COR-L47 (cell line): ENCODE data around the gene PTPRQ.
A peak's percentile ranks its signal among the peaks of the same experiment; 100 is the strongest.
"Not testable (repeated sequence)": the region's sequence is repeated elsewhere in the genome, so short reads cannot be mapped to it uniquely, and the experiment has no call there.

Experiments used
- DNase-seq: peaks from one replicate; lab custom pipeline; 2025; lab: John Stamatoyannopoulos, UW

The PTPRQ gene

GRCh38 chr12:80472911-80473500, 29.0 kb downstream of the PTPRQ start:
- peak; percentile 68 for DNase-seq

- not testable (repeated sequence) for DNase-seq
These were observed 33.6 kb downstream of the PTPRQ start for GRCh38 chr12:80477521-80478145.

- DNase-seq, result no peak
These were observed 40.7 kb downstream of the PTPRQ start for GRCh38 chr12:80484746-80485145.

GRCh38 chr12:80485222-80485987, 41.4 kb downstream of the PTPRQ start:
- DNase-seq, result peak; percentile 14

- no peak for DNase-seq
These were observed 46.3 kb downstream of the PTPRQ start for GRCh38 chr12:80490329-80490728.

GRCh38 chr12:80491166-80491565, 47.1 kb downstream of the PTPRQ start:
- no peak for DNase-seq

- DNase-seq, result no peak
These were observed 49.4 kb downstream of the PTPRQ start for GRCh38 chr12:80493466-80493865.

GRCh38 chr12:80494836-80495235, 50.8 kb downstream of the PTPRQ start:
- DNase-seq, result no peak

GRCh38 chr12:80498059-80498728, 54.2 kb downstream of the PTPRQ start:
- no peak for DNase-seq

- no peak for DNase-seq
These were observed 60.5 kb downstream of the PTPRQ start for GRCh38 chr12:80504389-80505163.

GRCh38 chr12:80509781-80510556, 65.9 kb downstream of the PTPRQ start:
- peak; percentile 7 for DNase-seq

- DNase-seq, result no peak
These were observed 68.7 kb downstream of the PTPRQ start for GRCh38 chr12:80512781-80513180.

- DNase-seq, result no peak
These were observed 69.2 kb downstream of the PTPRQ start for GRCh38 chr12:80513211-80513610.

GRCh38 chr12:80517655-80518054, 73.6 kb downstream of the PTPRQ start:
- no peak for DNase-seq

GRCh38 chr12:80531646-80532045, 87.6 kb downstream of the PTPRQ start:
- DNase-seq, result no peak

- DNase-seq, result no peak
These were observed 95.0 kb downstream of the PTPRQ start for GRCh38 chr12:80539029-80539428.

GRCh38 chr12:80549298-80549697, 105.3 kb downstream of the PTPRQ start:
- no peak for DNase-seq

GRCh38 chr12:80551897-80552296, 107.9 kb downstream of the PTPRQ start:
- peak; percentile 10 for DNase-seq

GRCh38 chr12:80553316-80553715, 109.3 kb downstream of the PTPRQ start:
- no peak for DNase-seq

GRCh38 chr12:80556566-80556965, 112.5 kb downstream of the PTPRQ start:
- DNase-seq, result no peak

GRCh38 chr12:80559766-80560165, 115.7 kb downstream of the PTPRQ start:
- DNase-seq, result no peak
